K562 (cell line): Measurements from ENCODE around the gene EXOC3. TPM values are rescaled to one million over a fixed set of nuclear protein-coding genes. Genes with fewer than 3 reads are reported as not detected.

ENCODE experiments used
- ATAC-seq: fragments of 200-7000 bp; cut with Tn5 transposase; 3 replicates; pipeline ENCODE4 v1.9.1; 2020; ENCODE audit warnings: moderate library complexity
- BruUV-seq: library from RNA; stranded (reverse); fragments of 400-500 nt; replicated peaks from 2 replicates; lab custom pipeline; 2021; lab: Mats Ljungman, UMichigan
- CTCF ChIA-PET: fragments of 300-600 bp; formaldehyde crosslinking; extraction: SDS; loops from one replicate; lab custom pipeline; 2021; ENCODE audit warnings: low intra/inter-chr PET ratio; lab: Yijun Ruan, JAX
- POLR2A ChIA-PET: fragments of 300-600, 350-650 bp; sonication (Branson Sonifier 250); formaldehyde crosslinking; extraction: SDS; loops from one replicate; lab custom pipeline; 2021; ENCODE audit warnings: antibody characterized with exemption, inconsistent platforms; lab: Yijun Ruan, JAX
- DNase-seq, 4 experiments: peaks; one replicate each; pipeline versions ENCODE4 v3.0.0 to v3.0.0-alpha.2; 2011 to 2018; ENCODE audit warnings: low spot score in 3 of 4, mixed read lengths in 3 of 4; ENCODE audit errors: extremely low read depth in 1 of 4
- FAIRE-seq: peaks from 2 replicates; lab custom pipeline; 2011; peaks lifted over from hg19 to GRCh38; lab: Jason Lieb, UNC
- H2AFZ ChIP-seq: 2 replicates; pipeline ENCODE4 v1.6.0; 2011; ENCODE audit warnings: low read depth, low read length, control low read depth, inconsistent platforms
- H3K27ac ChIP-seq: fragments of 200-600 bp; 3 replicates; pipeline ENCODE4 v1.8.0; 2011; ENCODE audit warnings: low read depth, mild to moderate bottlenecking, control low read depth, inconsistent platforms, low read length, moderate library complexity, mixed read lengths; ENCODE audit errors: extremely low read depth
- H3K27me3 ChIP-seq, 2 experiments: fragments of 300-600 bp in 1 of 2; 2 replicates in 1 of 2; 3 replicates in 1 of 2; pipeline versions ENCODE4 v1.6.0 to v1.8.0; 2011; ENCODE audit warnings: inconsistent platforms in 2 of 2, low read length in 2 of 2, mild to moderate bottlenecking in 1 of 2, mixed read lengths in 1 of 2, moderate library complexity in 1 of 2; ENCODE audit not compliant: control insufficient read depth in 2 of 2, insufficient read depth in 2 of 2
- H3K36me3 ChIP-seq: fragments of 300-600 bp; 3 replicates; pipeline ENCODE4 v1.8.0; 2011; ENCODE audit warnings: mild to moderate bottlenecking, low read length, inconsistent platforms; ENCODE audit not compliant: control insufficient read depth, insufficient read depth
- H3K4me1 ChIP-seq, 2 experiments: fragments of 200-600 bp in 1 of 2; replicated peaks in 1 of 2; 2 replicates in 1 of 2; 3 replicates in 1 of 2; pipeline versions ENCODE4 v1.5.1 to v1.8.0; 2011; ENCODE audit warnings: inconsistent platforms in 2 of 2, low read length in 2 of 2, mild to moderate bottlenecking in 1 of 2, mixed read lengths in 1 of 2, moderate library complexity in 1 of 2; ENCODE audit not compliant: control insufficient read depth in 2 of 2, insufficient read depth in 2 of 2
- H3K4me2 ChIP-seq: 2 replicates; pipeline ENCODE4 v1.6.1; 2011; ENCODE audit warnings: low read length, control low read depth, inconsistent platforms, mixed read lengths; ENCODE audit not compliant: insufficient read depth
- H3K4me3 ChIP-seq: fragments of 200-600 bp; sonication (generic), shearing (Covaris generic); 2 replicates; pipeline ENCODE4 v1.5.1; 2016; ENCODE audit warnings: control low read depth, inconsistent platforms
- H3K79me2 ChIP-seq: fragments of 200-600 bp; 3 replicates; pipeline ENCODE4 v1.8.0; 2011; ENCODE audit warnings: low read length, inconsistent platforms; ENCODE audit not compliant: control insufficient read depth, insufficient read depth
- H3K9ac ChIP-seq, 2 experiments: 2 replicates each; pipeline versions ENCODE4 v1.6.0 to v1.6.1; 2011; ENCODE audit warnings: low read depth in 2 of 2, low read length in 2 of 2, control low read depth in 1 of 2, inconsistent platforms in 1 of 2, mild to moderate bottlenecking in 1 of 2, mixed read lengths in 1 of 2; ENCODE audit not compliant: insufficient read depth in 1 of 2
- H3K9me1 ChIP-seq: one replicate; pipeline ENCODE4 v1.6.0; 2011; ENCODE audit warnings: inconsistent platforms, mild to moderate bottlenecking, low read length, moderate library complexity; ENCODE audit not compliant: control insufficient read depth, insufficient read depth
- H3K9me3 ChIP-seq: replicated peaks from 2 replicates; pipeline ENCODE4 v1.5.1; 2011; ENCODE audit warnings: low read depth, low read length, inconsistent platforms; ENCODE audit not compliant: control insufficient read depth, insufficient read depth
- H4K20me1 ChIP-seq: replicated peaks from 2 replicates; pipeline ENCODE4 v1.6.1; 2011; ENCODE audit warnings: low read length, inconsistent platforms, mixed read lengths; ENCODE audit not compliant: control insufficient read depth, insufficient read depth
- ARNT ChIP-seq, 2 experiments: fragments of 450-650 bp; IDR thresholded peaks; 2 replicates each; pipeline ENCODE4 v1.6.1; 2016; ENCODE audit warnings: mild to moderate bottlenecking in 1 of 2
- CBX3 ChIP-seq, 2 experiments: IDR thresholded peaks; 1 replicate in 1 of 2; 2 replicates in 1 of 2; pipeline ENCODE4 v1.6.1; 2012; ENCODE audit warnings: inconsistent platforms in 2 of 2, low read length in 2 of 2, borderline replicate concordance in 1 of 2, control low read depth in 1 of 2
- CBX5 ChIP-seq: IDR thresholded peaks from 2 replicates; pipeline ENCODE4 v1.6.1; 2014; ENCODE audit warnings: low read depth, borderline replicate concordance
- FOXA3 ChIP-seq, 2 experiments: fragments of 450-650 bp in 1 of 2; sonication (generic) in 1 of 2; formaldehyde crosslinking; IDR thresholded peaks in 1 of 2; conservative IDR thresholded peaks in 1 of 2; 2 replicates each; pipeline versions ENCODE4 v1.4.0 to v1.8.0; 2020 to 2022; ENCODE audit warnings: mild to moderate bottlenecking in 2 of 2, missing genetic modification reagents in 1 of 2
- HLTF ChIP-seq: fragments of 450-650 bp; IDR thresholded peaks from 2 replicates; pipeline ENCODE4 v1.6.1; 2016
- LEF1 ChIP-seq: fragments of 450-650 bp; IDR thresholded peaks from 2 replicates; pipeline ENCODE4 v1.6.1; 2016; ENCODE audit warnings: mild to moderate bottlenecking
- NFIC ChIP-seq: fragments of 450-650 bp; IDR thresholded peaks from 2 replicates; pipeline ENCODE4 v1.6.1; 2017; ENCODE audit warnings: mild to moderate bottlenecking, inconsistent platforms
- SMARCA5 ChIP-seq: fragments of 450-650 bp; IDR thresholded peaks from 2 replicates; pipeline ENCODE4 v1.6.1; 2016
- XRCC3 ChIP-seq: fragments of 450-650 bp; IDR thresholded peaks from 2 replicates; pipeline ENCODE4 v1.6.1; 2017; ENCODE audit warnings: mild to moderate bottlenecking, moderate library complexity
- ZEB2 ChIP-seq: fragments of 450-650 bp; IDR thresholded peaks from 2 replicates; pipeline ENCODE4 v1.6.1; 2016
- ZFP30 ChIP-seq: fragments of 250-450 bp; sonication (Bioruptor Pico); IDR thresholded peaks from 2 replicates; pipeline ENCODE4 v1.8.0; 2022; ENCODE audit warnings: moderate library complexity, mild to moderate bottlenecking, inconsistent platforms, borderline replicate concordance
- ZKSCAN8 ChIP-seq: fragments of 200-800 bp; sonication (Bioruptor generic); IDR thresholded peaks from 2 replicates; pipeline ENCODE4 v1.6.1; 2016; ENCODE audit warnings: missing genetic modification characterization, missing compliant biosample characterization
- ZNF282 ChIP-seq: sonication (generic); formaldehyde crosslinking; IDR thresholded peaks from 2 replicates; pipeline ENCODE4 v1.8.1; 2023; ENCODE audit warnings: missing genetic modification reagents
- ZNF507 ChIP-seq: conservative IDR thresholded peaks from 2 replicates; pipeline ENCODE4 v1.6.1; 2017; ENCODE audit warnings: missing genetic modification characterization, missing compliant biosample characterization
- ZNF695 ChIP-seq: fragments of 450-650 bp; formaldehyde crosslinking; IDR thresholded peaks from 2 replicates; pipeline ENCODE4 v1.4.0; 2020; ENCODE audit warnings: mild to moderate bottlenecking, moderate library complexity
- WGBS: fragments of 100-300 bp; shearing (Covaris generic); methylation state at CpG from one replicate; pipeline ENCODE4 v1.1.6; 2016; ENCODE audit warnings: low coverage, mixed read lengths; ENCODE audit not compliant: insufficient coverage; ENCODE audit errors: missing lambda C conversion rate; 5-methylcytosine and 5-hydroxymethylcytosine counted together
- in situ Hi-C: fragments of 300-500 bp; cut with MboI; formaldehyde crosslinking; loops from 4 replicates; pipeline ENCODE4 v1.15.0; 2018; ENCODE audit warnings: inconsistent platforms, mixed read lengths
- intact Hi-C: fragments of 100-400 bp; cut with micrococcal nuclease; formaldehyde crosslinking; loops from 2 replicates; pipeline ENCODE4 v1.14.2; 2022
- polyA plus RNA-seq, 8 experiments: library from polyadenylated mRNA; depleted of rRNA in 4 of 8; stranded (reverse) in 5 of 8; unstranded in 3 of 8; fragments of >200 nt; fragmentation: Nextera tagmentation in 2 of 8; fragmentation: Illumina TruSeq in 1 of 8; extraction: Ambion mirVana in 2 of 8; extraction: Trizol in 1 of 8; gene quantifications; 2 replicates each; pipeline versions ENCODE4 v1.2.1 to v1.2.3, GENCODE V29; 2011 to 2014; ENCODE audit warnings: inconsistent platforms in 1 of 8, missing spikeins in 1 of 8
- total RNA-seq, 7 experiments: library from RNA; depleted of rRNA in 6 of 7; stranded (reverse); fragments of >200 nt in 6 of 7; fragmentation: Illumina TruSeq in 2 of 7; extraction: Trizol in 2 of 7; gene quantifications; 2 replicates each; pipeline versions ENCODE4 v1.2.1 to v1.2.3, GENCODE V29; 2011 to 2021; ENCODE audit warnings: low replicate concordance in 1 of 7
- TF ChIP-seq, protein P1 (sequence below): fragments of 450-650 bp; IDR thresholded peaks from 2 replicates; pipeline ENCODE4 v1.6.1; 2018; ENCODE audit warnings: mild to moderate bottlenecking, low read depth; ENCODE audit not compliant: partially characterized antibody
- TF ChIP-seq, protein P2 (sequence below): sonication (generic); formaldehyde crosslinking; IDR thresholded peaks from 2 replicates; pipeline ENCODE4 v1.8.0; 2022; ENCODE audit warnings: missing genetic modification reagents, mild to moderate bottlenecking, borderline replicate concordance
- TF ChIP-seq, protein P3 (sequence below): fragments of 450-650 bp; IDR thresholded peaks from 2 replicates; pipeline ENCODE4 v1.6.1; 2016; ENCODE audit warnings: missing biosample characterization, missing genetic modification characterization

Gene EXOC3
- total and polyA plus RNA-seq, 9 of the 15 experiments (the other 6 are each of a cell fraction or from before 2014, with no cell fraction given), result 1.4 to 41.9 (median 22.4) TPM

DNA sequence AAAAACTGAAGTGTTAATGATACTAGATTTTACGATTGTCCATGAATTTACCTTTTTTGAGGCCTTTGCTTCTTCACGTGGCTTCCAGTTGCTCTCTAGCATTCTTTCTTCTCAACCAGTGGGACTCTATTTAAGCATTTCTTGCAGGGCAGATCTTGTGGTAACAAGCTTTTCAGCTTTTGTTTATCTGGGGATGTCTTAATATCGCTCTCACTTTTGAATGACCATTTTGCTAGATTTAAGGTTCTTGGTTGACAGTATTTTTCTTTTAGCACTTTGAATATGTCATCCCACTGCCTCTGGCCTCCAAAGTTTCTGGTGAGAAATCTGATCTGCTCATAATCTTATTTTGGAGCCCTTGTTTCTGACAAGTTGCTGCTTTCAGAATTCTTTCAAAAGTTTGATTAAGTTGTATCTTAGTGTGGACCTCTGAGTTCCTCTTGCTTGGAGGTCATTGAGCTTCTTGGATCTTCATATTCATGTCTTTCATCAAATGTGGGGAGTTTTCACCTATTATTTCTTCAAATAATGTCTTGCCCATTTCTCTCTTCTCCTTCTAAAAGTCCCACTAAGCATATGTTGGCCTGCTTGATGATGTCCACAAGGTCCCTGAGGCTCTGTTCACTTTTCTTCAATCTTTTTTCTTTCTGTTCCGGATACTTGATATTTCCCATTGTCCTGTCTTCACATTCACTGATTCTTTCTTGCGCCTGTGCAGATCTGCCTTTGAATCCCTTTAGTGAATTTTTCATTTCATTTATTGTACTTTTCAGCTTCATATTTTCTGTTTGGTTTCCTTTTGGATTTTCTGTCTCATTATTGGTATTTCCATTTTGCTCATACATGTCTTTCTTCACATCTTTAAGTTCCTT is 8.8 kb downstream of the EXOC3 start:
- ATAC-seq (no peak), FAIRE-seq (peak; percentile 29), DNase-seq (no peak)
- CTCF ChIA-PET, result no interaction called here
- peaks cover 88% of the 10 kb centered on the region for H3K36me3 ChIP-seq
- POLR2A ChIA-PET, result no interaction called here
- no peak overlapping the region for H2AFZ ChIP-seq
- H3K79me2 ChIP-seq, result peaks cover 7% of the 10 kb centered on the region; the same call in 1 of the 3 replicates
- no peaks in the 10 kb centered on the region for H3K27me3 ChIP-seq
- no peak overlapping the region for H3K4me3 ChIP-seq
- no TSS peak for BruUV-seq
- 0 out of 5 replicates have a peak, but pooled peaks cover 0 to 3% of the 10 kb centered on the region in 2 experiments for H3K4me1 ChIP-seq
- H3K27ac ChIP-seq, result no peak overlapping the region
- H3K9me3 ChIP-seq, result peaks cover 8% of the 10 kb centered on the region
- H4K20me1 ChIP-seq, result no peaks in the 10 kb centered on the region
- intact Hi-C loops, result no loop called here
- WGBS, result 94% methylated on average over 5 of the region's 5 CpGs
- in situ Hi-C loops, result no loop called here
- H3K9ac ChIP-seq, result no peak overlapping the region
- no peak overlapping the region for H3K4me2 ChIP-seq
- H3K9me1 ChIP-seq, result peaks cover 2% of the 10 kb centered on the region
- peak; percentile 90; the same call in 1 of the 2 replicates for TF ChIP-seq XRCC3
- no peak for TF ChIP-seq ZNF282
- TF ChIP-seq ZNF507, result 0 out of 2 replicates have a peak, but pooled peaks have one; percentile 20
- TF ChIP-seq, protein P1, sequence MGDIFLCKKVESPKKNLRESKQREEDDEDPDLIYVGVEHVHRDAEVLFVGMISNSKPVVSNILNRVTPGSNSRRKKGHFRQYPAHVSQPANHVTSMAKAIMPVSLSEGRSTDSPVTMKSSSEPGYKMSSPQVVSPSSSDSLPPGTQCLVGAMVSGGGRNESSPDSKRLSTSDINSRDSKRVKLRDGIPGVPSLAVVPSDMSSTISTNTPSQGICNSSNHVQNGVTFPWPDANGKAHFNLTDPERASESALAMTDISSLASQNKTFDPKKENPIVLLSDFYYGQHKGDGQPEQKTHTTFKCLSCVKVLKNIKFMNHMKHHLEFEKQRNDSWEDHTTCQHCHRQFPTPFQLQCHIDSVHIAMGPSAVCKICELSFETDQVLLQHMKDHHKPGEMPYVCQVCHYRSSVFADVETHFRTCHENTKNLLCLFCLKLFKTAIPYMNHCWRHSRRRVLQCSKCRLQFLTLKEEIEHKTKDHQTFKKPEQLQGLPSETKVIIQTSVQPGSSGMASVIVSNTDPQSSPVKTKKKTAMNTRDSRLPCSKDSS, result peak; percentile 100
- TF ChIP-seq ZNF695 (CRISPR knock-in tag), result no peak
- TF ChIP-seq SMARCA5, result peak; percentile 88
- no peak for TF ChIP-seq FOXA3 (CRISPR knock-in tag; conservative IDR thresholded peaks at IDR 0.05 in 1 of 2, IDR thresholded peaks at IDR 0.05 in 1 of 2)
- TF ChIP-seq NFIC, result 0 out of 2 replicates have a peak, but pooled peaks have one; percentile 12
- 0 out of 2 replicates have a peak, but pooled peaks have one; percentile 37 for TF ChIP-seq HLTF
- 0 out of 2 replicates have a peak, but pooled peaks have one; percentile 25 for TF ChIP-seq LEF1
- no peak for TF ChIP-seq ZKSCAN8 (CRISPR knock-in tag)
- TF ChIP-seq CBX5, result peak; percentile 92
- peak in 1 of 2 experiments; percentile 75; a peak in 1 of 4 replicates for TF ChIP-seq ARNT (IDR thresholded peaks at IDR 0.05)
- peak; percentile 82 for TF ChIP-seq ZEB2
- peak; percentile 97 for TF ChIP-seq ZFP30 (CRISPR knock-in tag)
- TF ChIP-seq, protein P2, sequence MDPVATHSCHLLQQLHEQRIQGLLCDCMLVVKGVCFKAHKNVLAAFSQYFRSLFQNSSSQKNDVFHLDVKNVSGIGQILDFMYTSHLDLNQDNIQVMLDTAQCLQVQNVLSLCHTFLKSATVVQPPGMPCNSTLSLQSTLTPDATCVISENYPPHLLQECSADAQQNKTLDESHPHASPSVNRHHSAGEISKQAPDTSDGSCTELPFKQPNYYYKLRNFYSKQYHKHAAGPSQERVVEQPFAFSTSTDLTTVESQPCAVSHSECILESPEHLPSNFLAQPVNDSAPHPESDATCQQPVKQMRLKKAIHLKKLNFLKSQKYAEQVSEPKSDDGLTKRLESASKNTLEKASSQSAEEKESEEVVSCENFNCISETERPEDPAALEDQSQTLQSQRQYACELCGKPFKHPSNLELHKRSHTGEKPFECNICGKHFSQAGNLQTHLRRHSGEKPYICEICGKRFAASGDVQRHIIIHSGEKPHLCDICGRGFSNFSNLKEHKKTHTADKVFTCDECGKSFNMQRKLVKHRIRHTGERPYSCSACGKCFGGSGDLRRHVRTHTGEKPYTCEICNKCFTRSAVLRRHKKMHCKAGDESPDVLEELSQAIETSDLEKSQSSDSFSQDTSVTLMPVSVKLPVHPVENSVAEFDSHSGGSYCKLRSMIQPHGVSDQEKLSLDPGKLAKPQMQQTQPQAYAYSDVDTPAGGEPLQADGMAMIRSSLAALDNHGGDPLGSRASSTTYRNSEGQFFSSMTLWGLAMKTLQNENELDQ (CRISPR knock-in tag), result no peak
- peak in 1 of 2 experiments; percentile 99; a peak in 2 of 3 replicates for TF ChIP-seq CBX3 (IDR thresholded peaks at IDR 0.05; ENCODE audit: borderline replicate concordance in 1 of 2, low read length in 2 of 2)
- TF ChIP-seq, protein P3, sequence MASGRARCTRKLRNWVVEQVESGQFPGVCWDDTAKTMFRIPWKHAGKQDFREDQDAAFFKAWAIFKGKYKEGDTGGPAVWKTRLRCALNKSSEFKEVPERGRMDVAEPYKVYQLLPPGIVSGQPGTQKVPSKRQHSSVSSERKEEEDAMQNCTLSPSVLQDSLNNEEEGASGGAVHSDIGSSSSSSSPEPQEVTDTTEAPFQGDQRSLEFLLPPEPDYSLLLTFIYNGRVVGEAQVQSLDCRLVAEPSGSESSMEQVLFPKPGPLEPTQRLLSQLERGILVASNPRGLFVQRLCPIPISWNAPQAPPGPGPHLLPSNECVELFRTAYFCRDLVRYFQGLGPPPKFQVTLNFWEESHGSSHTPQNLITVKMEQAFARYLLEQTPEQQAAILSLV (tag), result peak; percentile 50; the same call in 1 of the 2 replicates
